ENCODE results near the gene NT5DC4. TPM values are rescaled to one million over a fixed set of nuclear protein-coding genes. Genes with fewer than 3 reads are reported as not detected.

Gene NT5DC4
- total RNA-seq, 2 experiments from 2014 or later = not detected

DNA sequence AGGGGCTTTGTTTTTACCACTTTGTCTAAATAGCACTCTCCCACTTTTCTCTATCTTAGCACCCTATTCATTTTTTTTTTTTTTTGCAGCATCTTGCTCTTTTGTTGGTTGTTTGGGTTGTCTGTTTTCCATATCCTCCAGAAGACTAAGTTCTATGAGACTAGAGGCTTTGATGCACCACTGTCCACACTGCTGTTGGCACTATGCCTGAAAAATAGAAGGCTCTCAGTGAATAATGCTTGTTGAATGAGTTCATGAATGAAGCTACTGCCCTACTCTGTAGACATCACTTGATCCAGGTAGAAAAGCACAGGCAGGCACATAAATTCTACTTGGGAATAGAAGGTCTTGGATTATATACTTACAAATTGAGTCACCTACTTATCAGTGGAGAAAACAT lies 56.2 kb downstream of the NT5DC4 start:
- H3K27me3 Mint-ChIP-seq = peaks cover 22% of the 10 kb centered on the region
- DNase-seq = no peak
- H3K4me1 Mint-ChIP-seq (ENCODE audit: low read depth) = peaks cover 14% of the 10 kb centered on the region
- no peak for ATAC-seq
- H3K36me3 Mint-ChIP-seq (ENCODE audit: low read depth) = no peaks in the 10 kb centered on the region
- ChIA-PET POLR2A (interaction anchor here (0.8 to 1.0 kb wide), 3 partner anchors 10 to 48 kb away, joined by 3 to 4 read pairs (median 3); no protein-coding TSS in a partner anchor), CTCF (no interaction called here)
- no peak overlapping the region for H3K27ac Mint-ChIP-seq
- H3K9me3 Mint-ChIP-seq = no peaks in the 10 kb centered on the region
- TF ChIP-seq, protein P1, sequence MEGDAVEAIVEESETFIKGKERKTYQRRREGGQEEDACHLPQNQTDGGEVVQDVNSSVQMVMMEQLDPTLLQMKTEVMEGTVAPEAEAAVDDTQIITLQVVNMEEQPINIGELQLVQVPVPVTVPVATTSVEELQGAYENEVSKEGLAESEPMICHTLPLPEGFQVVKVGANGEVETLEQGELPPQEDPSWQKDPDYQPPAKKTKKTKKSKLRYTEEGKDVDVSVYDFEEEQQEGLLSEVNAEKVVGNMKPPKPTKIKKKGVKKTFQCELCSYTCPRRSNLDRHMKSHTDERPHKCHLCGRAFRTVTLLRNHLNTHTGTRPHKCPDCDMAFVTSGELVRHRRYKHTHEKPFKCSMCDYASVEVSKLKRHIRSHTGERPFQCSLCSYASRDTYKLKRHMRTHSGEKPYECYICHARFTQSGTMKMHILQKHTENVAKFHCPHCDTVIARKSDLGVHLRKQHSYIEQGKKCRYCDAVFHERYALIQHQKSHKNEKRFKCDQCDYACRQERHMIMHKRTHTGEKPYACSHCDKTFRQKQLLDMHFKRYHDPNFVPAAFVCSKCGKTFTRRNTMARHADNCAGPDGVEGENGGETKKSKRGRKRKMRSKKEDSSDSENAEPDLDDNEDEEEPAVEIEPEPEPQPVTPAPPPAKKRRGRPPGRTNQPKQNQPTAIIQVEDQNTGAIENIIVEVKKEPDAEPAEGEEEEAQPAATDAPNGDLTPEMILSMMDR (IDR thresholded peaks at IDR 0.05) = no peak
- intact Hi-C loops (cut with micrococcal nuclease) = no loop called here
- H3K4me3 Mint-ChIP-seq = no peak overlapping the region

DNA sequence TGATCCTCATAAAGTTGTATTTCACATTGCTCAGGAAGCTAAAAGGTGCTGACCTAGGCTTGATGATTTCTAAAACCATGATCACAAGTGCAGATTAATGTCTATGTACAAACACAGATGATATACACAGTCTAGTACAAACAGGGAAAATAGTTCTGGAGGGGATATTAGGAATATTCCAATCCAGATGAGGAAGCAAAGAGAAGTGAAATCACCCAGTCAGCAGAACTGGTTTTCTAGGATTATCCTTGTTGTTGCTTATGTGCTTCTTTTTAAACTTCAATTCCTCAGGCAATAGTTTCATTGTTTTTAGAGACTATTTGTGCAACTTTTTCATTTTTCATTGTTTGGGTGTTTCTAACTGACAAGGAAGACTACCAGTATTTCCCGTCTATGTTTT lies 58.8 kb downstream of the NT5DC4 start:
- no peaks in the 10 kb centered on the region for H3K9me3 Mint-ChIP-seq
- H3K4me1 Mint-ChIP-seq (ENCODE audit: low read depth) = peaks cover 14% of the 10 kb centered on the region
- TF ChIP-seq, protein P1 (IDR thresholded peaks at IDR 0.05) = no peak
- ATAC-seq (no peak), DNase-seq (no peak)
- ChIA-PET POLR2A (interaction anchor here (1.0 kb wide), 1 partner anchor 26 kb away, joined by 3 read pairs; no protein-coding TSS in a partner anchor), CTCF (no interaction called here)
- H3K27me3 Mint-ChIP-seq = peaks cover 34% of the 10 kb centered on the region
- intact Hi-C loops (cut with micrococcal nuclease) = no loop called here
- H3K27ac Mint-ChIP-seq = no peak overlapping the region
- no peak overlapping the region for H3K4me3 Mint-ChIP-seq
- no peaks in the 10 kb centered on the region for H3K36me3 Mint-ChIP-seq (ENCODE audit: low read depth)

DNA sequence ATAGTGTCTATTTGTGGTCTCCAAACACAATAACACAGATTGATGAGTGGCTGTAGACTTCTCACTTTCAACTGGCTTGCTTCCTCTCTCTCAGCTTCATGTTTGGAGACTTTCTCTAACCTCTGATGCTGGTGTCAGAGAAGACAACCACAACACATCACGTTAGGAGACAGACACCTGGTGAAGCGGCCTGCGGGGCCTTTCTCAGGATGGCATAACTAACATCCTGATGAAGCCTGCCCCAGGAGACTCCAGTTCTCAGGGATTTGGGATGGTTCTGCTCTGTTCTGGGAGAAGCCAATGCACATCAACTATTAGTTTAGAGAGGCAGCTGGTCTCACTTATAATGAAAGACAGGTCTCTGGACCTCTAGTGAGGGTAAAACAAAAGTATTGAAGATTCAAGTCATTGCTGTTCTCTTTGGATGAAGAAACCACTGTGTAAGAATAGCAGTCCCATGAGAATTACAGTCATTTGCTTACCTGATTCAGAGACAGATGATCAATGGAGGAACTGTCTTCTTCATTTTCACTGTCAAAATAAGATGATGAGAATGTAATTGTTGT lies 61.5 kb downstream of the NT5DC4 start:
- peaks cover 5% of the 10 kb centered on the region for H3K4me1 Mint-ChIP-seq (ENCODE audit: low read depth)
- H3K27ac Mint-ChIP-seq = no peak overlapping the region
- H3K27me3 Mint-ChIP-seq = peaks cover 34% of the 10 kb centered on the region
- CTCF ChIA-PET = interaction anchor here (1.1 to 1.5 kb wide), 4 partner anchors 35 to 178 kb away, joined by 3 to 8 read pairs (median 4); no protein-coding TSS in a partner anchor
- no peak for ATAC-seq
- TF ChIP-seq, protein P1 (IDR thresholded peaks at IDR 0.05) = no peak
- no peak for DNase-seq
- POLR2A ChIA-PET = interaction anchor here (1.3 kb wide), 1 partner anchor 11 kb away, joined by 4 read pairs; no protein-coding TSS in a partner anchor
- intact Hi-C loops (cut with micrococcal nuclease) = no loop called here
- H3K4me3 Mint-ChIP-seq = no peak overlapping the region
- H3K9me3 Mint-ChIP-seq = no peaks in the 10 kb centered on the region
- H3K36me3 Mint-ChIP-seq (ENCODE audit: low read depth) = no peaks in the 10 kb centered on the region

DNA sequence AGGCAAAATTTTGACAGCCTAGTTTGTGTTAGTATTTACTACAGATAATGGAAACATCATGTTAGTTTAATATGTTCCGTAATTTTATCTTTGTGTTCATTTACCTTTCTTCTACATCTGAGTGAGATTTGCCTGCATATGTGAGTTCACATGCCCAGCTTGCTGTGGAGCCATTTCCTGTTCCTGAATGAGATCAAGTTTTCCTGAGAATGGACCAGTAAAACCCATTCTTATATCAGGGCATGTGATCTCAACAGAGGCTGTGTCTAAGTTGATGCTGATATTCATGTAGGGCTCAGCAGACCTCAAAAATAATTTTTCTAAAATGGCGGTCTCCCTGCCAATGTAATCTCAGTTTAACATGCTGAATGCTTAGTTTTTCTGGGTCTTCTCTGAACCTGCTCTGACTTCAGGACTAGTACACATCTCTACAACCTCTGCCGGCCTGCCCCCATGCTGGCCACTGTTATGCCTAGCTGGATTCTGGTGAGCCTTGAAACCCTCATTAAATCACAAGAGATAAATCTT lies 62.4 kb downstream of the NT5DC4 start:
- CTCF ChIA-PET = interaction anchor here (1.5 kb wide), 1 partner anchor 158 kb away, joined by 8 read pairs; no protein-coding TSS in a partner anchor
- DNase-seq (no peak), ATAC-seq (no peak)
- no peaks in the 10 kb centered on the region for H3K36me3 Mint-ChIP-seq (ENCODE audit: low read depth)
- H3K4me1 Mint-ChIP-seq (ENCODE audit: low read depth) = no peaks in the 10 kb centered on the region
- TF ChIP-seq, protein P1 (IDR thresholded peaks at IDR 0.05) = no peak
- no peak overlapping the region for H3K4me3 Mint-ChIP-seq
- no peak overlapping the region for H3K27ac Mint-ChIP-seq
- POLR2A ChIA-PET = no interaction called here
- peaks cover 30% of the 10 kb centered on the region for H3K27me3 Mint-ChIP-seq
- intact Hi-C loops (cut with micrococcal nuclease) = no loop called here
- no peaks in the 10 kb centered on the region for H3K9me3 Mint-ChIP-seq
